GM21529 (cell line): ENCODE results near the gene MED13.
"Not testable (repeated sequence)": the region's sequence is repeated elsewhere in the genome, so short reads cannot be mapped to it uniquely, and the experiment has no call there.

Experiments used
- ATAC-seq: cut with Tn5 transposase; IDR thresholded peaks from one replicate; pipeline ENCODE4 v1.9.1; 2021; ENCODE audit not compliant: unreplicated experiment

Gene MED13

DNA sequence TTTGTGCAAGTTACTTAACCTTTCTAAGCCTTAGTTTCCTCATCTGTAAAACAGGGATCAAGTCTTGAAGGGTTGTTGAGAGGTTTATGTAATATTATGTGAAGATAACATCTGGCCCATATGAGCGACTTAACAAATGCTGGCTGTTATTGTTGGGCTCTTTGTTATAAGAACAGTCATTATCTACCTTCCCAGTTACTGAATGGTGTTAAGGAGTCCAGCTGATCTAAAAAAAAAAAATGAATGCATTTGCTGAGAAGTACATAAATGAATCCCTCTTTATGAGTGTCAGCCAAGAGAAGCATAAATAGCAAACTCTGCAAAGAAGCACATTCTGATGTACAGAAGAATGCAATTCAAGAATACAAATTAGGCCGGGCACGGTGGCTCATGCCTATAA lies 24.3 kb upstream of the MED13 start:
- ATAC-seq: no peak

- no peak for ATAC-seq
Observed at GRCh38 chr17:62086737-62087136, 21.7 kb upstream of the MED13 start.

DNA sequence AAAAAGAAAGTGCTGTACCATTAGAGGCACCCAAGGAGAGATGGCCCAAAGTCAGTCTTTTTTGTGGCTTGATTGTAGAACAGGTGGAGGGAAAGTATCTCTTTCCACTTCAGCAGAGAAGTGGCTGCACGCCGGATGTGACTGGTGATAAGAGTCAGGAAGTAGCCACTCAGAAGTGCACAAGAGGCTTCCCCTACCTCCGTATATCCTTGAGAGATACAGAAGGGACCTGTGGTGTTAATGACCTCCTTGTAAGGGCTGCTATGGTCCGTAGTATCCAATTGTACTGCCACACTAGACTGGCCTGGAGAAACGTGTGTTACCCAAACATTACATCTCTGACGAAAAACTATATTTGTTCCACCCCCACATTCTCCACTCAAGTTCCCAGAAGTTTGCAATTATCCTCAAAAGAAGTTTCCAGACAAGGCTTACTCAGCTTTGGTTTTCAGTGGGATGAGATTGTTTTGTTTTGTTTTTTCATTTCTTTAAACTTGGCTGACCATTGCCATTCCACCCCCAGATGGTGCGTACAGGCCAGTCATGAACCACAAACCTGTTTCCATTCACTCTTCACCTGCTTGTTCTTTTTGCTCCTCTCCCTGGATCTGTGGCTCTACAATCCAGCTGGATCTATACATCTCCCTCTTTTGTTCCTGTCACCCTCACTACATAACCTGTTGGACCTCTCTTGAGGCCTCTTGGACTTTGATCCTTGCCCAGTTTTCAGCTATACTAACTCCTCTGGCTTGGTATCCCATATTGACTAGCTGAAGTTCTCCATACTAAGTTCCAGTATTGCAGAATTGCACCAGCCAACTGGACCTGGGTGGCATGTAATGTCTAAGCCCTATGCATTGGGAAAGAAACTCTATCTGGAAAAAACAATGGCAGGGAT lies 20.7 kb upstream of the MED13 start:
- ATAC-seq: no peak

DNA sequence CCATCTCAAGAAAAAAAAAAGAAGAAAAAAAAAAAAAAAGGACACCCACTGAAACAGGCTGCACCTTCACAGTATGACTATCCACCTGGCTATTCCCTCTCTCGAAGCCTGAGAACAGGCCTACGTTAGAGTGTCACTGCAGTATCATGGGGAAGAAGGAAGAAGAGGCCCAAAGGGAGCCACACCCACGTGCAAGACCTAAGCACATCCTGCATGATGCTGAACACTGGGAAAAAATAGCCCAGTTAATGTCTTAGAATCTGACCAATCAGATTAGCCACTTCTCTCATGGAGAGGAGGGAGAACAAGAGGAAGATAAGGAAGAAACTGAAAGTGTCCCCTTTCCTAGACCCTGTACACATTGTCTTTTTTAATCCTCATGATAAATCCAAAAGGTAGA lies 19.5 kb upstream of the MED13 start:
- no peak for ATAC-seq

DNA sequence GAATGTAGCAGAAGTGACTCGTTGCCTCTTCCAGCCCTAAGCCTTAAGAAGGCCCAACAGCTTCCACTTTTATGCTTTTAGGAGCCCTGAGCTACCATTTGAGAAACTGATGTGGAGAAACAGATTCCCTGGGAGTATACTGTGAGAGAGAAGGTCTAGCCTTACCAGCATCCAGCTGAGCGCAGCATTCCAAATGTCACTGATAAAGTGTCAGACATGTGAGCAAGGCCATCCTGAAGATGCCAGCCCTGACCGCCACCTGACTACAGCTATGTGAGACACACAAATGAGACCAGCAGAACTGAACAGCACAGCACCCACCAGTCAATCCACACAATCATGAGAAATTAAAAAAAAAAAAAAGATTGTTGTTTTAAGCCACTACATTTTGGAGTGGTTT lies 18.6 kb upstream of the MED13 start:
- no peak for ATAC-seq

DNA sequence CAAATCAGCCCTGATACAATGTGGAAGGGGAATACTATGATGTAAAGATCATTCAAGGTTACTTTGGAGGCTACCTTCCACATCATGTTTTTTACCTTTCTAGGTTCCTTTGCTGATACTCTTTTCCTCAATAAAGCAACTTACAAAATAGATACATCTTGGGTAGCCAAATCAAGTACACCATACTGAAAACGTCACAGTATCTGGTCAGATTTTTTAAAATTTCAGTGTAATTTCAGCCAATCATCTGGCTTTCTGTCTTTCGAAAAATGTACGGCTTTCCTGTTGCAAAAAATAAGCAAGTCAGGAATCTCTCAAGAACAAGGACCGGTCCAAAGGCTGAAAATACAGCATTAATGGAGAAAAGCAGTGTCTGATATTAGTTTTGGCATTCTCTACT lies 15.6 kb upstream of the MED13 start:
- ATAC-seq: no peak

GRCh38 chr17:62078009-62078408 lies 12.9 kb upstream of the MED13 start:
- ATAC-seq: no peak

DNA sequence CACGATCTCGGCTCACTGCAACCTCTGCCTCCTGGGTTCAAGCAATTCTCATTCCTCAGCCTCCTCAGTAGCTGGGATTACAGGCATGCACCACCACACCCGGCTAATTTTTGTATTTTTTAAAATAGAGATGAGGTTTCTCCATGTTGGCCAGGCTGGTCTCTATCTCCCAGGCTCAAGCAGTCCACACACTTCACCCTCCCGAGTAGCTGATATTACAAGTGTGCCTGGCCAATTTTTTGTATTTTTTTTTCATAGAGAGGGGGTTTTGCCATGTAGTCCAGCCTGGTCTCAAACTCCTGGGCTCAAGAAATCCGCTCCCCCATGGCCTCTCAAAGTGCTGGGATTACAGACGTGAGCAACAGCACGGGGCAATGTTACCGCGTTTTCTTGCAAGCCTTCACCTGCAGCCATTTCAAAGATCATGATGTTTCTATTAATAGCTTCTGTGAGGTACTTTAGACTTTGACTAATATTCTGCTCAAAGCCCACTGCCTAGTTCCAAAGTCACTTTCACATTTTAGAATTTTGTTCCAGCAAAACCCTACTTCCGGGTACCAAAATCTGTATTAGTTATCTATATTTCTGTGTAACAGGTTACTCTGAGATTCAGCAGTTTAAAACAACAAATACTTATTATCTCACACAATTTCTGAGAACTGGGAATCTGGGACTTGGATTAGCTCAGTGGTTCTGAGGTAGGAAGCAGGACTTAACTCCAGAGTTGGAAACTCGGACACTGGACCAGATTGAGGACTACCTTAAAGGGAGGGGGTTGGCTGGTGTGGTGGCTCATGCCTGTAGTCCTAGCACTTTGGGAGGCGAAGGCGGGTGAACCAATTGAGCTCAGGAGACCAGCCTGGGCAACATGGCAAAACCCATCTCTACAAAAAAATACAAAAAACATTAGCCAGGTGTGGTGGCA lies 12.0 kb upstream of the MED13 start:
- ATAC-seq: no peak

DNA sequence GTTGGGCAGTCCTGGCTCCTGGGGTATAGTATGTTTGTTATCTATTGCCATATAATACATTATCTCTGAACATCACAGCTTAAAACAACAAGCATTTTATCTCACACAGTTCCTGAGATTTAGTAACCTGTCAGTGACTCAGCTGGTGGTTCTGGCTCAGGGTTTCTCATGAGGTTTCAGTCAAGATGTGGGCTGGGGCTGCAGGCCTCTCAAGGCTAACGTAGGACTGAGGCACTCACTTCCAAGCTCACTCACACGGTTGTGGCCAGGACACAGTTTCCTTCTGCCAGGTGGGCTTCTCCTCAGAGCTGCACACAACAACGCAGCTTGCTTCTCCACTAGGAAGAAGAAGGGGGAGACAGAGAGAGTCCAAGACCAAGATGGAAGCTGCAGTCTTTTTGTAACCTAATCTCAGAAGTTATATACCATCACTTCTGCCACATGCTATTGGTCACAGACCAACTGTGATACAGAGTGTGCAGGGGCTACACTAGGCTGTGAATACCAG lies 10.3 kb upstream of the MED13 start:
- no peak for ATAC-seq

- ATAC-seq: no peak
Observed at GRCh38 chr17:62073993-62074392, 8.9 kb upstream of the MED13 start.

- not testable (repeated sequence) for ATAC-seq
Observed at GRCh38 chr17:62072855-62073254, 7.8 kb upstream of the MED13 start.

DNA sequence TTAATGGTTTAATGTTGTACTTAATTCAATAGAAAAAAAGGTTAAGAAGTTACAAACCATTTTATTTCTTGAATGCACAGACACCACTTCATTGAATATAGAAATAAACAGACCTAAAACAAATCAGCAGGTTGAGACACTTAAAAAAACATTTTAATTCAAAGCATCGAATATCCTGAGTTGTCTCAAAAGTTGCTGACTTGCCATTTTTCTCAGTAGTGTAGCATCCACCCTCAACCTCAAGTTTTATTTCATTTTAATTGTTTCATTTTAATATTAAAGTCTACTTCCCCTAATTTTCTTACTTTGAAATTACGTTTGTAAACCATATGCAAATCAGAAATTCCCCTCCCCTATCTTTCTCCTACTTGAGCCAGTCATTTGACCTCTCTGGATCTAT lies 5.8 kb upstream of the MED13 start:
- no peak for ATAC-seq

GRCh38 chr17:62067165-62068145 lies 2.4 kb upstream of the MED13 start:
- no peak for ATAC-seq

DNA sequence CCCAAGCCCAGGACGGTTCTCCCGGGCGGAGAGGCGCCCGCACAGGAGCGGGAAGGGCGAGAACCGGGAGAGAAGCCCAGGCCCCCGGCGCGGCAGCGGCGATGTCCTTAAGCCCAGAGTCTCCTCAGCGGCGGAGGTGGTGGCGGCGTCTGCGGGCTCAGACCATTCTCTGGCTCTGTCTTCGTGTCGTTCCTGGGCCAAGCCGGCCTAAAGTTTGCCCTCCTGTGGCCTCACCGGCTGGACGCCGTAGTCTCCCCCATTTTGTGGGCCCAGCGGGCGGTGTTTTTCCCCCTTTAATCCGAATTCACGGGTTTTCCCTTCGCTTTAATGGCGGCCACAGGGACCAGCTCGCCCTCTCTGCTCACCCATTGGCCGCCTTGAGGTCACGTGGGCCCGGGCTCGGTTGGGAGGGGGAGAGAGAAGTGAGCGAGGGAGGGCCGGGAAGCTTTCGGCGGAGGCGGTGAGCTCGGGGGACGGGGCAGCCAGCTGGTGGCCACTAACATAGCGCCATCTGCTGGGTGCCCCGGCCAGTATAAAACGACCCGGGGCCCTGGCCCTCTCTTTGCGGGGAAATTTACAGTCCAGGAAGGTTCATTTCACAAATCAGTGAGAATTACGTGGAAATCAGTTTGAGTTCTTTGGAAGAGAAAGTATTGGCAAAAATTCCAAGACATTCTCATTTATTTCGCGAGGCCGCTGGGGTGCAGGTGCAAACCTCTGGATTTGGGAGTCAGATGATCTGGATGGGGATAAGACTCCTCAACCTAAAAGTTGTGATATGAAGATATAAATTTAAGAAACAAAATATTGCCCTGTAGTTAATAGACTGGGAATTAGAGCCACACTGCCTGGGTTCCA lies 762 bp upstream of the MED13 start:
- peak; percentile 90 for ATAC-seq

DNA sequence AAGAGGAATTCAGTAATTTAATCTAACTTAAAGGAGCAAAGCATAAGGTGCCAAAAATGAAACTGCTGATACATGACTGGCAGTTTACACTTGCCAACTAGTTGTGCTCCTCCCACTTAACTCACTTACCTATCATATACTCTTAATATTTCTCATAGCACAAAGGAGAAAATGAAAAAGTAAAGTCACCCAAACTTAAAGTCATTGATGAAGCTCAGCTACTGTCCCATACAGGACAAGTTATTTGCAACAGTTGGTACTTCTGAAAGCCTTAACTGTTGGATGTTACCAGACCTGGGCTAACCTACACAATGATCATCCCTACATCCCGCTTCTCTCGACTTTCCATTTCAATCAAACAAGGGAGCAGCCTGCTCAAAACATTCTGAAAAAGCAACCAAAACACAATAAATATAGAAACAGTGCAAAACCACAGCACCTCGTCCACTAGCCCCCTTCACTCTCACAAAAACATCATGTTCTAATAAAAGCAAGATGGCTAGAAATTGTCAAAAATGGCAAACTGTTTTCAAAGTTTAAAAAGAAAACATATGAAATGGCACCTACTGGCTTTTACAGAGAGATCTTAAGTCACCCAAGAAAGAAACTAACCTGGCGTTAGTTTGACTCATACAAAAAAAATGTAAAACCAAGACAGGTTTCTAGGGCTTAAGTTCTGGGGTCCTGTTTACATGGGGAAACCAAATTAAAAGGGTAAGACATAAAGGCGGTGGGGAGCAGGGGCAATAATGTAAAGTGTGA lies 868 bp downstream of the MED13 start:
- no peak for ATAC-seq

DNA sequence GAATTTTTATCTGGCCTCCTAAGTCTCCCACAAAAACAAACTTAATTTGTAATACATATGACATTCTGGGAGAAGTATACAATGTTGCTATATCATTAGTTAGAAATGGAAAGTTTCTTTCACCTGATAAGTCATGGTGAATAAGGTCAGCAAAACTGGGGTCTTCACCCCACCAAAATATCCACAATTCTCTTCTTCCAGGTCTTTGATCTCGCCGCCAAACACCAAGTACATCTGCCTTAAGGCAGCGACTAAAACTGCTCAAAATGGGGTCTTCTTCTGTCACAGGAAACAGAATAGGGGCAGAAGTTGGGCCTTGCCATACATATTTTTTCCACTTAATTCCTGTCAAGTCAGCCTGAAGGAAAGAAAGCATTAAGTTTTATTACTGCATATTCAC lies 2.1 kb downstream of the MED13 start:
- no peak for ATAC-seq

DNA sequence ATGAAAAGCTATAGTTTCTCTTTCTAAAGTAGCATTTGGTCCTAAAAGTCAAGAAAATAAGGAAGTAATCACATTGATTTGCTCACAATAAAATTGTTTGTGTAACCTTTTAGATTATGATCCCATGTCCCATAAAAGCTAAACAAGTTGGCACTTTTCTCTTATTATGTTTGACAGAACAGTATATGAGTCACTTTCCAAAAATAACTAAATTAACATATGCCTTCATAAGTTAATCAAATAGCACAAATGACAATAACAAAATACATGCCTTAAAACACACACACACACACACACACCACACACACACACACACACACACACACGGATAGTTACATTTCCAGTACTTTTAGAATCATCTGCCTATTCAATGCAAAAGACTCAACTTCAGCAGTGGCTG lies 2.8 kb downstream of the MED13 start:
- no peak for ATAC-seq

- ATAC-seq: no peak
Observed at GRCh38 chr17:62059414-62059813, 5.7 kb downstream of the MED13 start.

GRCh38 chr17:62058611-62059010 lies 6.5 kb downstream of the MED13 start:
- ATAC-seq: no peak
